H1 (cell line): Measurements from ENCODE around the gene BPIFA2. TPM values are rescaled to one million over a fixed set of nuclear protein-coding genes. Genes with fewer than 3 reads are reported as not detected.

ENCODE experiments used
- CTCF ChIA-PET: fragments of 300-600 bp; sonication (Branson Sonifier 250); formaldehyde crosslinking; loops from one replicate; lab custom pipeline; 2021; ENCODE audit not compliant: partially characterized antibody; lab: Charles Lee
- POLR2A ChIA-PET: fragments of 300-600 bp; sonication (Branson Sonifier 250); formaldehyde crosslinking; loops from one replicate; lab custom pipeline; 2021; ENCODE audit warnings: inconsistent platforms; ENCODE audit not compliant: partially characterized antibody; lab: Charles Lee
- DNase-seq, 2 experiments: peaks; one replicate each; pipeline versions ENCODE4 v3.0.0 to v3.0.0-alpha.2; 2010 to 2022; ENCODE audit warnings: low spot score in 2 of 2, low read depth in 1 of 2, mixed read lengths in 1 of 2
- FAIRE-seq: peaks from 2 replicates; lab custom pipeline; 2011; peaks lifted over from hg19 to GRCh38; lab: Jason Lieb, UNC
- H2AFZ ChIP-seq: 2 replicates; pipeline ENCODE4 v1.8.1; 2012; ENCODE audit warnings: low read length, inconsistent platforms
- H2AK5ac ChIP-seq: 2 replicates; pipeline ENCODE4 v1.6.1; 2013; ENCODE audit warnings: low read depth, low read length
- H2BK120ac ChIP-seq: replicated peaks from 2 replicates; pipeline ENCODE3; 2013; ENCODE audit warnings: low read depth, low read length, inconsistent platforms
- H2BK12ac ChIP-seq: 2 replicates; pipeline ENCODE4 v1.6.1; 2013; ENCODE audit warnings: low read depth, low read length
- H2BK15ac ChIP-seq: 2 replicates; pipeline ENCODE4 v1.6.1; 2013; ENCODE audit warnings: low read length
- H2BK20ac ChIP-seq: 2 replicates; pipeline ENCODE4 v1.6.1; 2013; ENCODE audit warnings: low read length
- H2BK5ac ChIP-seq: 2 replicates; pipeline ENCODE4 v1.6.1; 2013; ENCODE audit warnings: low read depth, low read length
- H3K14ac ChIP-seq: 2 replicates; pipeline ENCODE4 v1.6.1; 2013; ENCODE audit warnings: inconsistent platforms; ENCODE audit not compliant: insufficient read length
- H3K18ac ChIP-seq: 2 replicates; pipeline ENCODE4 v1.6.1; 2013; ENCODE audit warnings: low read length; ENCODE audit errors: extremely low read depth
- H3K23ac ChIP-seq: 2 replicates; pipeline ENCODE4 v1.6.1; 2013; ENCODE audit warnings: inconsistent platforms; ENCODE audit not compliant: insufficient read length
- H3K23me2 ChIP-seq: 2 replicates; pipeline ENCODE4 v1.6.1; 2013; ENCODE audit warnings: low read depth, low read length
- H3K27ac ChIP-seq: 2 replicates; pipeline ENCODE4 v1.6.1; 2011; ENCODE audit warnings: low read depth, low read length, inconsistent platforms
- H3K27me3 ChIP-seq, 4 experiments: replicated peaks in 1 of 4; 1 replicate in 1 of 4; 2 replicates in 3 of 4; pipeline versions ENCODE4 v1.6.1 to v1.8.1; 2011 to 2013; ENCODE audit warnings: low read length in 3 of 4, mild to moderate bottlenecking in 3 of 4, inconsistent platforms in 2 of 4, mixed read lengths in 2 of 4, moderate library complexity in 1 of 4; ENCODE audit not compliant: control insufficient read depth in 3 of 4, insufficient read depth in 3 of 4; ENCODE audit errors: extremely low read depth in 1 of 4
- H3K36me3 ChIP-seq, 4 experiments: 2 replicates each; pipeline versions ENCODE4 v1.6.1 to v1.8.1; 2011 to 2013; ENCODE audit warnings: mild to moderate bottlenecking in 4 of 4, low read length in 3 of 4, moderate library complexity in 2 of 4, control low read depth in 1 of 4, inconsistent platforms in 1 of 4; ENCODE audit not compliant: insufficient read depth in 4 of 4, control insufficient read depth in 2 of 4
- H3K4ac ChIP-seq: replicated peaks from 2 replicates; pipeline ENCODE3; 2013; ENCODE audit warnings: low read length, low read depth, mixed read lengths, inconsistent platforms; ENCODE audit not compliant: insufficient read length
- H3K4me1 ChIP-seq, 4 experiments: replicated peaks in 1 of 4; 1 replicate in 1 of 4; 2 replicates in 3 of 4; pipeline versions ENCODE4 v1.6.1 to v1.8.1; 2011 to 2013; ENCODE audit warnings: low read length in 3 of 4, inconsistent platforms in 2 of 4, mixed read lengths in 1 of 4; ENCODE audit not compliant: insufficient read depth in 4 of 4, control insufficient read depth in 3 of 4
- H3K4me2 ChIP-seq, 2 experiments: 2 replicates each; pipeline versions ENCODE4 v1.6.1 to v1.8.1; 2011 to 2013; ENCODE audit warnings: low read depth in 2 of 2, low read length in 2 of 2, control low read depth in 1 of 2, inconsistent platforms in 1 of 2, mild to moderate bottlenecking in 1 of 2; ENCODE audit not compliant: insufficient read depth in 1 of 2
- H3K4me3 ChIP-seq, 4 experiments: fragments of 200-600, 300-600 bp in 1 of 4; sonication (generic), shearing (Covaris generic), sonication (Bioruptor Twin) in 1 of 4; 2 replicates each; pipeline versions ENCODE4 v1.5.1 to v1.8.1; 2011 to 2016; ENCODE audit warnings: low read length in 4 of 4, low read depth in 3 of 4, control low read depth in 2 of 4, inconsistent platforms in 2 of 4, mild to moderate bottlenecking in 2 of 4, mixed read lengths in 1 of 4, moderate library complexity in 1 of 4; ENCODE audit not compliant: insufficient read depth in 2 of 4; ENCODE audit errors: extremely low read depth in 1 of 4
- H3K56ac ChIP-seq: replicated peaks from 2 replicates; pipeline ENCODE3; 2013; ENCODE audit warnings: low read depth, mild to moderate bottlenecking, mixed read lengths, low read length, inconsistent platforms; ENCODE audit not compliant: insufficient read length
- H3K79me1 ChIP-seq: 2 replicates; pipeline ENCODE4 v1.6.1; 2013; ENCODE audit warnings: low read depth, low read length, control low read depth
- H3K79me2 ChIP-seq, 2 experiments: 2 replicates each; pipeline versions ENCODE4 v1.6.1 to v1.8.1; 2012 to 2013; ENCODE audit warnings: low read length in 2 of 2, mild to moderate bottlenecking in 2 of 2, inconsistent platforms in 1 of 2; ENCODE audit not compliant: insufficient read depth in 2 of 2, control insufficient read depth in 1 of 2
- H3K9ac ChIP-seq, 4 experiments: replicated peaks in 1 of 4; 1 replicate in 1 of 4; 2 replicates in 3 of 4; pipeline versions ENCODE4 v1.6.1 to v1.8.1; 2011 to 2013; ENCODE audit warnings: low read depth in 3 of 4, low read length in 3 of 4, control low read depth in 2 of 4, mild to moderate bottlenecking in 2 of 4, moderate library complexity in 2 of 4, inconsistent platforms in 1 of 4; ENCODE audit errors: extremely low read depth in 1 of 4
- H3K9me3 ChIP-seq, 2 experiments: 2 replicates each; pipeline versions ENCODE4 v1.6.1 to v1.8.1; 2012 to 2013; ENCODE audit warnings: mild to moderate bottlenecking in 2 of 2, moderate library complexity in 2 of 2, control low read depth in 1 of 2, inconsistent platforms in 1 of 2, low read depth in 1 of 2, low read length in 1 of 2, mixed read lengths in 1 of 2; ENCODE audit not compliant: insufficient read depth in 2 of 2
- H4K20me1 ChIP-seq, 2 experiments: replicated peaks in 1 of 2; 2 replicates each; pipeline versions ENCODE3 to v1.8.1; 2011 to 2013; ENCODE audit warnings: inconsistent platforms in 2 of 2, low read length in 2 of 2, mild to moderate bottlenecking in 1 of 2; ENCODE audit not compliant: insufficient read depth in 2 of 2, control insufficient read depth in 1 of 2
- H4K5ac ChIP-seq: 2 replicates; pipeline ENCODE4 v1.6.1; 2013; ENCODE audit warnings: low read length, low read depth, mixed read lengths, inconsistent platforms; ENCODE audit not compliant: insufficient read length
- H4K8ac ChIP-seq: 2 replicates; pipeline ENCODE4 v1.8.0; 2013; ENCODE audit warnings: mild to moderate bottlenecking, moderate library complexity, low read length, inconsistent platforms; ENCODE audit not compliant: insufficient read depth; ENCODE audit errors: extremely low read depth
- H4K91ac ChIP-seq: replicated peaks from 2 replicates; pipeline ENCODE3; 2013; ENCODE audit warnings: low read length, mixed read lengths, inconsistent platforms; ENCODE audit not compliant: insufficient read length
- BCL11A ChIP-seq, 2 experiments: IDR thresholded peaks; one replicate each; pipeline ENCODE4 v1.6.1; 2011; ENCODE audit warnings: low read depth in 2 of 2, low read length in 2 of 2, mild to moderate bottlenecking in 2 of 2
- CREB1 ChIP-seq: IDR thresholded peaks from 2 replicates; pipeline ENCODE4 v1.6.1; 2012; ENCODE audit warnings: inconsistent platforms
- SP4 ChIP-seq: IDR thresholded peaks from 2 replicates; pipeline ENCODE4 v1.6.1; 2012; ENCODE audit warnings: low read length, inconsistent platforms
- SUZ12 ChIP-seq: fragments of 200-600 bp; sonication (generic); IDR thresholded peaks from 2 replicates; pipeline ENCODE4 v1.6.1; 2012; ENCODE audit warnings: mild to moderate bottlenecking, inconsistent platforms, low read length, moderate library complexity, mixed read lengths
- TCF12 ChIP-seq: IDR thresholded peaks from 2 replicates; pipeline ENCODE4 v1.6.1; 2011; ENCODE audit warnings: low read depth, mild to moderate bottlenecking, low read length
- ZNF274 ChIP-seq: IDR thresholded peaks from 2 replicates; pipeline ENCODE4 v1.7.0; 2012; ENCODE audit warnings: low read length, borderline replicate concordance; ENCODE audit errors: extremely low read depth
- WGBS, 2 experiments: shearing (Covaris generic) in 1 of 2; methylation state at CpG; one replicate each; pipeline versions ENCODE4 v1.1.6 to v1.1.7; 2013 to 2015; ENCODE audit warnings: low lambda C conversion rate in 2 of 2, mixed read lengths in 2 of 2, inconsistent platforms in 1 of 2, low coverage in 1 of 2, missing lambda C conversion rate in 1 of 2; ENCODE audit not compliant: insufficient replicate concordance in 2 of 2, insufficient coverage in 1 of 2, insufficient read length in 1 of 2; ENCODE audit errors: extremely low coverage in 1 of 2, missing lambda C conversion rate in 1 of 2; 5-methylcytosine and 5-hydroxymethylcytosine counted together
- polyA plus RNA-seq, 7 experiments: library from polyadenylated mRNA; depleted of rRNA in 3 of 7; stranded (reverse) in 5 of 7; unstranded in 2 of 7; fragments of >200 nt in 5 of 7; fragments of 200-250 nt in 2 of 7; gene quantifications; 1 replicate in 5 of 7; 2 replicates in 1 of 7; 4 replicates in 1 of 7; pipeline versions ENCODE4 v1.2.1 to v1.2.3, GENCODE V29; 2011 to 2013; ENCODE audit warnings: missing spikeins in 2 of 7, mixed read lengths in 2 of 7
- total RNA-seq: library from RNA; stranded (reverse); fragmentation: NEBNext Ultra II Directional; extraction: Animal tissue kit (Norgen Biotek cat#: 25700); gene quantifications from 2 replicates; pipeline ENCODE4 v1.2.1, GENCODE V29; 2021
- TF ChIP-seq, protein P1 (sequence below): IDR thresholded peaks from 2 replicates; pipeline ENCODE4 v1.6.1; 2011; ENCODE audit warnings: low read length, improper control_type of control experiment

BPIFA2 gene
- total and polyA plus RNA-seq, 2 of the 8 experiments (the other 6 are each of a cell fraction or from before 2014, with no cell fraction given) = not detected

DNA sequence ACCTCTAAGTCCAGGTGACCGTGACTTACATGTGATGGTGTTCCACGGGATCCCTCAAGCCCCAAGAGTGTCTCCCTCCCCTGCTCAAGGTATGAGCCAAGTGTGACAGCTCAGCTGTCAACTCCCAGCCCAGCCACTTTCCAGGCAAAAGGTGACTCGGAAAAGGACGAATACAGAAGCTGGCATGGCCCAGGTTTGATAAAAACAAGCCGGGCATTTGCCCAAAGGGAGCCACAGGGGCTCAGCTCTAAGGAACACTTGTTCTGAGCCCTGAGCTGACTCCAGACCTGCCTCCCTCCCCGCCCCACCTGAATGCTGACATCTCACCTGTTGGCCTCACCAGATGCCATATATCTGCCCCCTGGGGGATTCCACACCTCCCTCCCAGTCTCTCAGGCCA is 43.0 kb upstream of the BPIFA2 start:
- H3K4me2 ChIP-seq = no peak overlapping the region
- H3K79me2 ChIP-seq = no peaks in the 10 kb centered on the region
- H4K5ac ChIP-seq = no peak overlapping the region
- H3K4ac ChIP-seq = no peak overlapping the region
- H3K23me2 ChIP-seq = no peaks in the 10 kb centered on the region
- H2BK15ac ChIP-seq = no peak overlapping the region
- no peak overlapping the region for H2BK20ac ChIP-seq
- H3K9me3 ChIP-seq = peaks cover 3 to 6% of the 10 kb centered on the region in 2 experiments; a peak in 2 of 4 replicates
- no peak overlapping the region for H2BK12ac ChIP-seq
- H4K20me1 ChIP-seq = peaks cover 0 to 2% of the 10 kb centered on the region in 2 experiments
- DNase-seq (no peak), FAIRE-seq (no peak)
- no peaks in the 10 kb centered on the region for H3K36me3 ChIP-seq
- H3K18ac ChIP-seq = no peak overlapping the region
- no peak overlapping the region for H3K9ac ChIP-seq
- TF ChIP-seq BCL11A (IDR thresholded peaks at IDR 0.05; ENCODE audit: low read depth in 2 of 2, low read length in 2 of 2) (no peak), SP4 (no peak), ZNF274 (no peak), TCF12 (no peak), SUZ12 (no peak), CREB1 (no peak)
- TF ChIP-seq, protein P1, sequence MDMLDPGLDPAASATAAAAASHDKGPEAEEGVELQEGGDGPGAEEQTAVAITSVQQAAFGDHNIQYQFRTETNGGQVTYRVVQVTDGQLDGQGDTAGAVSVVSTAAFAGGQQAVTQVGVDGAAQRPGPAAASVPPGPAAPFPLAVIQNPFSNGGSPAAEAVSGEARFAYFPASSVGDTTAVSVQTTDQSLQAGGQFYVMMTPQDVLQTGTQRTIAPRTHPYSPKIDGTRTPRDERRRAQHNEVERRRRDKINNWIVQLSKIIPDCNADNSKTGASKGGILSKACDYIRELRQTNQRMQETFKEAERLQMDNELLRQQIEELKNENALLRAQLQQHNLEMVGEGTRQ = no peak
- H3K23ac ChIP-seq = no peak overlapping the region
- no peak overlapping the region for H3K56ac ChIP-seq
- WGBS, 2 experiments = 91% methylated on average over 6 of the region's 6 CpGs; no CpG with 5 or more reads in 1 of the 2 experiments
- no peaks in the 10 kb centered on the region for H3K79me1 ChIP-seq
- H4K8ac ChIP-seq = no peak overlapping the region
- ChIA-PET POLR2A (no interaction called here), CTCF (interaction anchor here (0.9 kb wide), 1 partner anchor 26 kb away, joined by 3 read pairs; no protein-coding TSS in a partner anchor)
- H3K4me1 ChIP-seq = no peaks in the 10 kb centered on the region
- H2AK5ac ChIP-seq = no peak overlapping the region
- H3K27ac ChIP-seq = no peak overlapping the region
- no peak overlapping the region for H2AFZ ChIP-seq
- H3K4me3 ChIP-seq = no peak overlapping the region
- H2BK120ac ChIP-seq = no peak overlapping the region
- no peaks in the 10 kb centered on the region for H3K27me3 ChIP-seq
- H4K91ac ChIP-seq = no peak overlapping the region
- no peak overlapping the region for H2BK5ac ChIP-seq
- no peak overlapping the region for H3K14ac ChIP-seq
